ENCODE data around the gene CHAD. TPM values are rescaled to one million over a fixed set of nuclear protein-coding genes. Genes with fewer than 3 reads are reported as not detected.

The CHAD gene
- total and polyA plus RNA-seq, 2 of the 13 experiments (the other 11 are each of a cell fraction or from before 2014, with no cell fraction given): 1.4 TPM; not detected in 1

DNA sequence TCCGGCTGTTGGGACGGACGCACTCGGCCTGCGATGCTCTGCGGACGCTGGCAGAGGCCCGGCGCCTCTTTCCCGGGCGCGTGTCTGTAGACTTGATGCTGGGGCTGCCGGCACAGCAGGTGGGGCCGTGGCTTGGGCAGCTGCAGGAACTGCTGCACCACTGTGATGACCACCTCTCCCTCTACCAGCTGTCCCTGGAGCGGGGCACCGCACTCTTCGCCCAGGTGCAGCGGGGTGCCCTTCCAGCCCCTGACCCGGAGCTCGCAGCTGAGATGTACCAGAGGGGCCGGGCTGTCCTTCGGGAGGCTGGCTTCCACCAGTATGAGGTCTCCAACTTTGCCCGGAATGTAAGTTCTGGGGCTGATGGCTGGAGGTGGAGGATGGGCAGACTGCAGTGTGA is 13.4 kb upstream of the CHAD start (continued):
- TF ChIP-seq, protein P1, sequence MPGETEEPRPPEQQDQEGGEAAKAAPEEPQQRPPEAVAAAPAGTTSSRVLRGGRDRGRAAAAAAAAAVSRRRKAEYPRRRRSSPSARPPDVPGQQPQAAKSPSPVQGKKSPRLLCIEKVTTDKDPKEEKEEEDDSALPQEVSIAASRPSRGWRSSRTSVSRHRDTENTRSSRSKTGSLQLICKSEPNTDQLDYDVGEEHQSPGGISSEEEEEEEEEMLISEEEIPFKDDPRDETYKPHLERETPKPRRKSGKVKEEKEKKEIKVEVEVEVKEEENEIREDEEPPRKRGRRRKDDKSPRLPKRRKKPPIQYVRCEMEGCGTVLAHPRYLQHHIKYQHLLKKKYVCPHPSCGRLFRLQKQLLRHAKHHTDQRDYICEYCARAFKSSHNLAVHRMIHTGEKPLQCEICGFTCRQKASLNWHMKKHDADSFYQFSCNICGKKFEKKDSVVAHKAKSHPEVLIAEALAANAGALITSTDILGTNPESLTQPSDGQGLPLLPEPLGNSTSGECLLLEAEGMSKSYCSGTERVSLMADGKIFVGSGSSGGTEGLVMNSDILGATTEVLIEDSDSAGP (CRISPR knock-in tag; IDR thresholded peaks at IDR 0.05; ENCODE audit: borderline replicate concordance): 0 out of 2 replicates have a peak, but pooled peaks have one; percentile 25
- TF ChIP-seq RBM22 (optimal IDR thresholded peaks at IDR 0.05; ENCODE audit: low read length) (no peak), PHF21A (CRISPR knock-in tag; IDR thresholded peaks at IDR 0.05) (no peak), ELF4 (CRISPR knock-in tag; IDR thresholded peaks at IDR 0.05; ENCODE audit: borderline replicate concordance) (no peak), RARG (CRISPR knock-in tag; IDR thresholded peaks at IDR 0.05; ENCODE audit: low read depth) (no peak), RFX3 (CRISPR knock-in tag; IDR thresholded peaks at IDR 0.05) (no peak), SMAD3 (CRISPR knock-in tag; IDR thresholded peaks at IDR 0.05) (no peak), ZMYM4 (CRISPR knock-in tag; IDR thresholded peaks at IDR 0.05) (no peak), XBP1 (CRISPR knock-in tag; IDR thresholded peaks at IDR 0.05) (no peak), ZNF605 (CRISPR knock-in tag; IDR thresholded peaks at IDR 0.05) (0 out of 2 replicates have a peak, but pooled peaks have one; percentile 17), ZMYM2 (CRISPR knock-in tag; IDR thresholded peaks at IDR 0.05) (no peak), SATB2 (CRISPR knock-in tag; IDR thresholded peaks at IDR 0.05) (no peak), ZNF572 (CRISPR knock-in tag; IDR thresholded peaks at IDR 0.05) (peak; percentile 81; the same call in 1 of the 2 replicates), ZNF296 (CRISPR knock-in tag; conservative IDR thresholded peaks at IDR 0.05) (no peak), CAMTA2 (CRISPR knock-in tag; IDR thresholded peaks at IDR 0.05; ENCODE audit: borderline replicate concordance) (no peak), ZNF256 (CRISPR knock-in tag; conservative IDR thresholded peaks at IDR 0.05) (no peak), TARDBP (CRISPR knock-in tag; IDR thresholded peaks at IDR 0.05) (no peak), SMAD9 (CRISPR knock-in tag; IDR thresholded peaks at IDR 0.05) (no peak)
- TF ChIP-seq, protein P2, sequence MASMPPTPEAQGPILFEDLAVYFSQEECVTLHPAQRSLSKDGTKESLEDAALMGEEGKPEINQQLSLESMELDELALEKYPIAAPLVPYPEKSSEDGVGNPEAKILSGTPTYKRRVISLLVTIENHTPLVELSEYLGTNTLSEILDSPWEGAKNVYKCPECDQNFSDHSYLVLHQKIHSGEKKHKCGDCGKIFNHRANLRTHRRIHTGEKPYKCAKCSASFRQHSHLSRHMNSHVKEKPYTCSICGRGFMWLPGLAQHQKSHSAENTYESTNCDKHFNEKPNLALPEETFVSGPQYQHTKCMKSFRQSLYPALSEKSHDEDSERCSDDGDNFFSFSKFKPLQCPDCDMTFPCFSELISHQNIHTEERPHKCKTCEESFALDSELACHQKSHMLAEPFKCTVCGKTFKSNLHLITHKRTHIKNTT (CRISPR knock-in tag; IDR thresholded peaks at IDR 0.05): no peak
- TF ChIP-seq, protein P3, sequence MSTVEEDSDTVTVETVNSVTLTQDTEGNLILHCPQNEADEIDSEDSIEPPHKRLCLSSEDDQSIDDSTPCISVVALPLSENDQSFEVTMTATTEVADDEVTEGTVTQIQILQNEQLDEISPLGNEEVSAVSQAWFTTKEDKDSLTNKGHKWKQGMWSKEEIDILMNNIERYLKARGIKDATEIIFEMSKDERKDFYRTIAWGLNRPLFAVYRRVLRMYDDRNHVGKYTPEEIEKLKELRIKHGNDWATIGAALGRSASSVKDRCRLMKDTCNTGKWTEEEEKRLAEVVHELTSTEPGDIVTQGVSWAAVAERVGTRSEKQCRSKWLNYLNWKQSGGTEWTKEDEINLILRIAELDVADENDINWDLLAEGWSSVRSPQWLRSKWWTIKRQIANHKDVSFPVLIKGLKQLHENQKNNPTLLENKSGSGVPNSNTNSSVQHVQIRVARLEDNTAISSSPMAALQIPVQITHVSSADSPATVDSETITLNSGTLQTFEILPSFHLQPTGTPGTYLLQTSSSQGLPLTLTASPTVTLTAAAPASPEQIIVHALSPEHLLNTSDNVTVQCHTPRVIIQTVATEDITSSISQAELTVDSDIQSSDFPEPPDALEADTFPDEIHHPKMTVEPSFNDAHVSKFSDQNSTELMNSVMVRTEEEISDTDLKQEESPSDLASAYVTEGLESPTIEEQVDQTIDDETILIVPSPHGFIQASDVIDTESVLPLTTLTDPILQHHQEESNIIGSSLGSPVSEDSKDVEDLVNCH (CRISPR knock-in tag; IDR thresholded peaks at IDR 0.05): no peak
- TF ChIP-seq, protein P4, sequence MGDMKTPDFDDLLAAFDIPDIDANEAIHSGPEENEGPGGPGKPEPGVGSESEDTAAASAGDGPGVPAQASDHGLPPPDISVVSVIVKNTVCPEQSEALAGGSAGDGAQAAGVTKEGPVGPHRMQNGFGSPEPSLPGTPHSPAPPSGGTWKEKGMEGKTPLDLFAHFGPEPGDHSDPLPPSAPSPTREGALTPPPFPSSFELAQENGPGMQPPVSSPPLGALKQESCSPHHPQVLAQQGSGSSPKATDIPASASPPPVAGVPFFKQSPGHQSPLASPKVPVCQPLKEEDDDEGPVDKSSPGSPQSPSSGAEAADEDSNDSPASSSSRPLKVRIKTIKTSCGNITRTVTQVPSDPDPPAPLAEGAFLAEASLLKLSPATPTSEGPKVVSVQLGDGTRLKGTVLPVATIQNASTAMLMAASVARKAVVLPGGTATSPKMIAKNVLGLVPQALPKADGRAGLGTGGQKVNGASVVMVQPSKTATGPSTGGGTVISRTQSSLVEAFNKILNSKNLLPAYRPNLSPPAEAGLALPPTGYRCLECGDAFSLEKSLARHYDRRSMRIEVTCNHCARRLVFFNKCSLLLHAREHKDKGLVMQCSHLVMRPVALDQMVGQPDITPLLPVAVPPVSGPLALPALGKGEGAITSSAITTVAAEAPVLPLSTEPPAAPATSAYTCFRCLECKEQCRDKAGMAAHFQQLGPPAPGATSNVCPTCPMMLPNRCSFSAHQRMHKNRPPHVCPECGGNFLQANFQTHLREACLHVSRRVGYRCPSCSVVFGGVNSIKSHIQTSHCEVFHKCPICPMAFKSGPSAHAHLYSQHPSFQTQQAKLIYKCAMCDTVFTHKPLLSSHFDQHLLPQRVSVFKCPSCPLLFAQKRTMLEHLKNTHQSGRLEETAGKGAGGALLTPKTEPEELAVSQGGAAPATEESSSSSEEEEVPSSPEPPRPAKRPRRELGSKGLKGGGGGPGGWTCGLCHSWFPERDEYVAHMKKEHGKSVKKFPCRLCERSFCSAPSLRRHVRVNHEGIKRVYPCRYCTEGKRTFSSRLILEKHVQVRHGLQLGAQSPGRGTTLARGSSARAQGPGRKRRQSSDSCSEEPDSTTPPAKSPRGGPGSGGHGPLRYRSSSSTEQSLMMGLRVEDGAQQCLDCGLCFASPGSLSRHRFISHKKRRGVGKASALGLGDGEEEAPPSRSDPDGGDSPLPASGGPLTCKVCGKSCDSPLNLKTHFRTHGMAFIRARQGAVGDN (CRISPR knock-in tag; IDR thresholded peaks at IDR 0.05): peak; percentile 48; the same call in 1 of the 2 replicates
